SK-N-DZ (cell line): ENCODE measurements around the gene AQP1.

Experiments used
- DNase-seq: peaks from one replicate; pipeline ENCODE4 v3.0.0-alpha.2; 2015; ENCODE audit warnings: low spot score

Gene AQP1

GRCh38 chr7:30884881-30885280 is 26.8 kb upstream of the AQP1 start:
- peak; percentile 61 for DNase-seq

GRCh38 chr7:30886608-30887011 is 25.0 kb upstream of the AQP1 start:
- DNase-seq = no peak

- DNase-seq = no peak
These were observed 24.2 kb upstream of the AQP1 start for GRCh38 chr7:30887464-30887872.

- no peak for DNase-seq
These were observed 22.9 kb upstream of the AQP1 start for GRCh38 chr7:30888747-30889146.

GRCh38 chr7:30890226-30890625 is 21.4 kb upstream of the AQP1 start:
- DNase-seq = no peak

GRCh38 chr7:30893357-30893756 is 18.3 kb upstream of the AQP1 start:
- no peak for DNase-seq

GRCh38 chr7:30894009-30894408 is 17.6 kb upstream of the AQP1 start:
- no peak for DNase-seq

GRCh38 chr7:30894866-30895605 is 16.6 kb upstream of the AQP1 start:
- no peak for DNase-seq

GRCh38 chr7:30896036-30896435 is 15.6 kb upstream of the AQP1 start:
- DNase-seq = no peak

GRCh38 chr7:30896783-30897637 is 14.6 kb upstream of the AQP1 start:
- no peak for DNase-seq

- no peak for DNase-seq
These were observed 13.9 kb upstream of the AQP1 start for GRCh38 chr7:30897770-30898169.

GRCh38 chr7:30898411-30898810 is 13.2 kb upstream of the AQP1 start:
- DNase-seq = no peak

GRCh38 chr7:30899066-30899465 is 12.6 kb upstream of the AQP1 start:
- DNase-seq = no peak

GRCh38 chr7:30899630-30900029 is 12.0 kb upstream of the AQP1 start:
- DNase-seq = no peak

GRCh38 chr7:30900053-30900452 is 11.6 kb upstream of the AQP1 start:
- no peak for DNase-seq

GRCh38 chr7:30900803-30901362 is 10.8 kb upstream of the AQP1 start:
- no peak for DNase-seq

GRCh38 chr7:30901856-30902255 is 9.8 kb upstream of the AQP1 start:
- no peak for DNase-seq

- DNase-seq = no peak
These were observed 9.2 kb upstream of the AQP1 start for GRCh38 chr7:30902466-30902865.

GRCh38 chr7:30903146-30903545 is 8.5 kb upstream of the AQP1 start:
- no peak for DNase-seq

GRCh38 chr7:30904561-30904960 is 7.1 kb upstream of the AQP1 start:
- no peak for DNase-seq

GRCh38 chr7:30905078-30906012 is 6.3 kb upstream of the AQP1 start:
- DNase-seq = no peak

GRCh38 chr7:30906014-30906413 is 5.6 kb upstream of the AQP1 start:
- DNase-seq = no peak
